HEK293 (cell line): ENCODE data around the gene IRX3.

Source experiments
- ZNF416 ChIP-seq: fragments of 450-650 bp; formaldehyde crosslinking; IDR thresholded peaks from 2 replicates; pipeline ENCODE4 v1.5.1; 2016; ENCODE audit warnings: missing biosample characterization, missing genetic modification characterization
- TF ChIP-seq, protein P1 (sequence below): fragments of 450-650 bp; formaldehyde crosslinking; IDR thresholded peaks from 2 replicates; pipeline ENCODE4 v1.5.1; 2016; ENCODE audit warnings: missing biosample characterization, missing genetic modification characterization
- TF ChIP-seq, protein P2 (sequence below): fragments of 450-650 bp; formaldehyde crosslinking; IDR thresholded peaks from 2 replicates; pipeline ENCODE4 v1.5.1; 2016; ENCODE audit warnings: missing biosample characterization, missing genetic modification characterization, low read depth
- TF ChIP-seq, protein P3 (sequence below): fragments of 450-650 bp; formaldehyde crosslinking; IDR thresholded peaks from 2 replicates; pipeline ENCODE4 v1.5.1; 2017; ENCODE audit warnings: missing biosample characterization, mild to moderate bottlenecking, missing genetic modification characterization, moderate library complexity
- TF ChIP-seq, protein P4 (sequence below): fragments of 450-650 bp; formaldehyde crosslinking; IDR thresholded peaks from 2 replicates; pipeline ENCODE4 v1.5.1; 2016; ENCODE audit warnings: missing biosample characterization, missing genetic modification characterization, low read depth

DNA sequence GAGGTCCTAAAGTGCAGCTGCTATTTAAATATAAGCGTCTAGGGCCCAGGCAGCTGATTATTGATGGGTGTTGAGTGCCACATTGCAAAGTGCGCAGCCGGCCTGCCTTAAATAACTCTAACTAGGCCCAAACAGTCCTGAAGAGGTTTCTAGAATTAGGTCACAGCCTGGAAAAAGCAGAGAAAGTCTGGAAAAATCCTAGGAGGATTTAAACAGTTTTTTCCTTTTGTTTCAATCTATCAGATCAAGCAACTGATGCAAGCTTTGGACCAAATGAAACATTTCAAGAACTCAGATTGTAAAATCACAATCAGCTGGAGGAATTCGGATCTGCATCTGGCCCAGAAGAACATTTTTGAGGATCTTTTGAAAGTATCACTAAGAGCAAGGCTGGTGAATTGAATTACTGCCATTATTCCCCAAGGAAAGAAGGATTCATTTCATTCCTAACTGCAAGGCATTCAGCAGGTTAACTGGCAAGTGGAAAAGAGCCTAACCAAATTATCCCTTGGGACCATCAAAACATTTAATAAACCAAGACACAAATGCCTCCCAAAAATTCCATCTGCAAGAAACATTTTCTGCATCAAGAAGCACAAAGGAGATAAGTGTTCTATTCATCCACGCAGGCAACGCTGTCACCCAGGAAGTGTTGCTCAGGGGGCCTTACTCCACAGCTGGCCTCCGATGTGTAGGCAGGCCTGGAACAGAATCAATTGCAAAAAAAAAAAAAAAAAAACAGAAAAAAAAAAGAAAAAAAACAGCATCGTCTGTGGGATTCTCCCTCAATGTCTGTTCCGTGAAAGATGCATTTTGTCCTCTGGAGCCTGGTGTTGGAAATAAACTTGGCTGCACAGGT, 46.1 kb downstream of the IRX3 start:
- TF ChIP-seq, protein P1, sequence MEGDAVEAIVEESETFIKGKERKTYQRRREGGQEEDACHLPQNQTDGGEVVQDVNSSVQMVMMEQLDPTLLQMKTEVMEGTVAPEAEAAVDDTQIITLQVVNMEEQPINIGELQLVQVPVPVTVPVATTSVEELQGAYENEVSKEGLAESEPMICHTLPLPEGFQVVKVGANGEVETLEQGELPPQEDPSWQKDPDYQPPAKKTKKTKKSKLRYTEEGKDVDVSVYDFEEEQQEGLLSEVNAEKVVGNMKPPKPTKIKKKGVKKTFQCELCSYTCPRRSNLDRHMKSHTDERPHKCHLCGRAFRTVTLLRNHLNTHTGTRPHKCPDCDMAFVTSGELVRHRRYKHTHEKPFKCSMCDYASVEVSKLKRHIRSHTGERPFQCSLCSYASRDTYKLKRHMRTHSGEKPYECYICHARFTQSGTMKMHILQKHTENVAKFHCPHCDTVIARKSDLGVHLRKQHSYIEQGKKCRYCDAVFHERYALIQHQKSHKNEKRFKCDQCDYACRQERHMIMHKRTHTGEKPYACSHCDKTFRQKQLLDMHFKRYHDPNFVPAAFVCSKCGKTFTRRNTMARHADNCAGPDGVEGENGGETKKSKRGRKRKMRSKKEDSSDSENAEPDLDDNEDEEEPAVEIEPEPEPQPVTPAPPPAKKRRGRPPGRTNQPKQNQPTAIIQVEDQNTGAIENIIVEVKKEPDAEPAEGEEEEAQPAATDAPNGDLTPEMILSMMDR, result no peak
- TF ChIP-seq, protein P2, sequence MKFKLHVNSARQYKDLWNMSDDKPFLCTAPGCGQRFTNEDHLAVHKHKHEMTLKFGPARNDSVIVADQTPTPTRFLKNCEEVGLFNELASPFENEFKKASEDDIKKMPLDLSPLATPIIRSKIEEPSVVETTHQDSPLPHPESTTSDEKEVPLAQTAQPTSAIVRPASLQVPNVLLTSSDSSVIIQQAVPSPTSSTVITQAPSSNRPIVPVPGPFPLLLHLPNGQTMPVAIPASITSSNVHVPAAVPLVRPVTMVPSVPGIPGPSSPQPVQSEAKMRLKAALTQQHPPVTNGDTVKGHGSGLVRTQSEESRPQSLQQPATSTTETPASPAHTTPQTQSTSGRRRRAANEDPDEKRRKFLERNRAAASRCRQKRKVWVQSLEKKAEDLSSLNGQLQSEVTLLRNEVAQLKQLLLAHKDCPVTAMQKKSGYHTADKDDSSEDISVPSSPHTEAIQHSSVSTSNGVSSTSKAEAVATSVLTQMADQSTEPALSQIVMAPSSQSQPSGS, result no peak
- TF ChIP-seq, protein P3, sequence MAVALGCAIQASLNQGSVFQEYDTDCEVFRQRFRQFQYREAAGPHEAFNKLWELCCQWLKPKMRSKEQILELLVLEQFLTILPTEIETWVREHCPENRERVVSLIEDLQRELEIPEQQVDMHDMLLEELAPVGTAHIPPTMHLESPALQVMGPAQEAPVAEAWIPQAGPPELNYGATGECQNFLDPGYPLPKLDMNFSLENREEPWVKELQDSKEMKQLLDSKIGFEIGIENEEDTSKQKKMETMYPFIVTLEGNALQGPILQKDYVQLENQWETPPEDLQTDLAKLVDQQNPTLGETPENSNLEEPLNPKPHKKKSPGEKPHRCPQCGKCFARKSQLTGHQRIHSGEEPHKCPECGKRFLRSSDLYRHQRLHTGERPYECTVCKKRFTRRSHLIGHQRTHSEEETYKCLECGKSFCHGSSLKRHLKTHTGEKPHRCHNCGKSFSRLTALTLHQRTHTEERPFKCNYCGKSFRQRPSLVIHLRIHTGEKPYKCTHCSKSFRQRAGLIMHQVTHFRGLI, result no peak
- no peak for TF ChIP-seq ZNF416
- TF ChIP-seq, protein P4, sequence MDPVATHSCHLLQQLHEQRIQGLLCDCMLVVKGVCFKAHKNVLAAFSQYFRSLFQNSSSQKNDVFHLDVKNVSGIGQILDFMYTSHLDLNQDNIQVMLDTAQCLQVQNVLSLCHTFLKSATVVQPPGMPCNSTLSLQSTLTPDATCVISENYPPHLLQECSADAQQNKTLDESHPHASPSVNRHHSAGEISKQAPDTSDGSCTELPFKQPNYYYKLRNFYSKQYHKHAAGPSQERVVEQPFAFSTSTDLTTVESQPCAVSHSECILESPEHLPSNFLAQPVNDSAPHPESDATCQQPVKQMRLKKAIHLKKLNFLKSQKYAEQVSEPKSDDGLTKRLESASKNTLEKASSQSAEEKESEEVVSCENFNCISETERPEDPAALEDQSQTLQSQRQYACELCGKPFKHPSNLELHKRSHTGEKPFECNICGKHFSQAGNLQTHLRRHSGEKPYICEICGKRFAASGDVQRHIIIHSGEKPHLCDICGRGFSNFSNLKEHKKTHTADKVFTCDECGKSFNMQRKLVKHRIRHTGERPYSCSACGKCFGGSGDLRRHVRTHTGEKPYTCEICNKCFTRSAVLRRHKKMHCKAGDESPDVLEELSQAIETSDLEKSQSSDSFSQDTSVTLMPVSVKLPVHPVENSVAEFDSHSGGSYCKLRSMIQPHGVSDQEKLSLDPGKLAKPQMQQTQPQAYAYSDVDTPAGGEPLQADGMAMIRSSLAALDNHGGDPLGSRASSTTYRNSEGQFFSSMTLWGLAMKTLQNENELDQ (tag by site-specific recombination), result no peak
